HL-60 (cell line): Measurements from ENCODE around the gene APH1B.

ENCODE experiments used
- DNase-seq, 2 experiments: peaks; one replicate each; pipeline ENCODE4 v3.0.0-alpha.2; 2010 to 2020; ENCODE audit warnings: low read depth in 1 of 2, low spot score in 1 of 2
- H3K27ac ChIP-seq: fragments of 250-450 bp; sonication (Bioruptor Pico); replicated peaks from 2 replicates; pipeline ENCODE4 v1.5.1; 2020; ENCODE audit warnings: mild to moderate bottlenecking, moderate library complexity
- H3K27me3 ChIP-seq: fragments of 250-450 bp; sonication (Bioruptor Pico); 2 replicates; pipeline ENCODE4 v1.5.1; 2021; ENCODE audit warnings: mild to moderate bottlenecking, moderate library complexity; ENCODE audit not compliant: insufficient read depth, poor library complexity, severe bottlenecking
- H3K4me3 ChIP-seq: replicated peaks from 2 replicates; pipeline ENCODE4 v1.5.1; 2011; ENCODE audit warnings: mild to moderate bottlenecking, control low read depth, low read length; ENCODE audit not compliant: insufficient read depth
- GABPA ChIP-seq: IDR thresholded peaks from 2 replicates; pipeline ENCODE4 v1.6.1; 2012; ENCODE audit warnings: low read depth
- POLR2AphosphoS5 ChIP-seq: IDR thresholded peaks from 2 replicates; pipeline ENCODE4 v1.6.1; 2012; ENCODE audit warnings: low read depth
- SPI1 ChIP-seq: IDR thresholded peaks from 2 replicates; pipeline ENCODE4 v1.6.1; 2012; ENCODE audit warnings: low read depth, mild to moderate bottlenecking, borderline replicate concordance
- TF ChIP-seq, protein P1 (sequence below): IDR thresholded peaks from one replicate; pipeline ENCODE4 v1.5.1; 2011; ENCODE audit warnings: low read length, control low read depth, inconsistent platforms; ENCODE audit not compliant: insufficient read depth
- TF ChIP-seq, protein P2 (sequence below): IDR thresholded peaks from 2 replicates; pipeline ENCODE4 v1.6.1; 2012; ENCODE audit warnings: low read depth; ENCODE audit not compliant: insufficient replicate concordance

The APH1B gene

DNA sequence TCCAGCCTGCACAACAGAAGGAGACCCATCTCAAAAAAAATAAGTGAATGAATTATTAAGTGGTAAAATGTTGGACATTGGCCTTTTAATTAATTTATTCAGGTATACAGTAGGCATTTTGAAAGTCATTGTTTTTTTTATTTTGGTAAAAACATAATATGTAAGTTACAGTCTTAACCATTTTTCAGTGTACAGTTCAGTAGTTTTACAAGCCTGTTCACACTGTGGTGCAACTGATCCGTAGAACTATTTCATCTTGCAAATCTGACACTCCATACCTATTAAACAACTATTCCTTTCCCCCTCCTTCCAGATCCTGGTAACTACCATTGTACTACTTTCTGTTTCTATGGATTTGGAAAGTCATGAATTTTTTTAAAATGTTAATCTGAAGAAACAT lies 36.1 kb upstream of the APH1B start:
- Histone ChIP-seq H3K27ac (no peak overlapping the region), H3K27me3 (no peaks in the 10 kb centered on the region), H3K4me3 (no peak overlapping the region)
- no peak for DNase-seq
- TF ChIP-seq GABPA: no peak
- TF ChIP-seq, protein P1, sequence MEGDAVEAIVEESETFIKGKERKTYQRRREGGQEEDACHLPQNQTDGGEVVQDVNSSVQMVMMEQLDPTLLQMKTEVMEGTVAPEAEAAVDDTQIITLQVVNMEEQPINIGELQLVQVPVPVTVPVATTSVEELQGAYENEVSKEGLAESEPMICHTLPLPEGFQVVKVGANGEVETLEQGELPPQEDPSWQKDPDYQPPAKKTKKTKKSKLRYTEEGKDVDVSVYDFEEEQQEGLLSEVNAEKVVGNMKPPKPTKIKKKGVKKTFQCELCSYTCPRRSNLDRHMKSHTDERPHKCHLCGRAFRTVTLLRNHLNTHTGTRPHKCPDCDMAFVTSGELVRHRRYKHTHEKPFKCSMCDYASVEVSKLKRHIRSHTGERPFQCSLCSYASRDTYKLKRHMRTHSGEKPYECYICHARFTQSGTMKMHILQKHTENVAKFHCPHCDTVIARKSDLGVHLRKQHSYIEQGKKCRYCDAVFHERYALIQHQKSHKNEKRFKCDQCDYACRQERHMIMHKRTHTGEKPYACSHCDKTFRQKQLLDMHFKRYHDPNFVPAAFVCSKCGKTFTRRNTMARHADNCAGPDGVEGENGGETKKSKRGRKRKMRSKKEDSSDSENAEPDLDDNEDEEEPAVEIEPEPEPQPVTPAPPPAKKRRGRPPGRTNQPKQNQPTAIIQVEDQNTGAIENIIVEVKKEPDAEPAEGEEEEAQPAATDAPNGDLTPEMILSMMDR: no peak
- TF ChIP-seq, protein P2, sequence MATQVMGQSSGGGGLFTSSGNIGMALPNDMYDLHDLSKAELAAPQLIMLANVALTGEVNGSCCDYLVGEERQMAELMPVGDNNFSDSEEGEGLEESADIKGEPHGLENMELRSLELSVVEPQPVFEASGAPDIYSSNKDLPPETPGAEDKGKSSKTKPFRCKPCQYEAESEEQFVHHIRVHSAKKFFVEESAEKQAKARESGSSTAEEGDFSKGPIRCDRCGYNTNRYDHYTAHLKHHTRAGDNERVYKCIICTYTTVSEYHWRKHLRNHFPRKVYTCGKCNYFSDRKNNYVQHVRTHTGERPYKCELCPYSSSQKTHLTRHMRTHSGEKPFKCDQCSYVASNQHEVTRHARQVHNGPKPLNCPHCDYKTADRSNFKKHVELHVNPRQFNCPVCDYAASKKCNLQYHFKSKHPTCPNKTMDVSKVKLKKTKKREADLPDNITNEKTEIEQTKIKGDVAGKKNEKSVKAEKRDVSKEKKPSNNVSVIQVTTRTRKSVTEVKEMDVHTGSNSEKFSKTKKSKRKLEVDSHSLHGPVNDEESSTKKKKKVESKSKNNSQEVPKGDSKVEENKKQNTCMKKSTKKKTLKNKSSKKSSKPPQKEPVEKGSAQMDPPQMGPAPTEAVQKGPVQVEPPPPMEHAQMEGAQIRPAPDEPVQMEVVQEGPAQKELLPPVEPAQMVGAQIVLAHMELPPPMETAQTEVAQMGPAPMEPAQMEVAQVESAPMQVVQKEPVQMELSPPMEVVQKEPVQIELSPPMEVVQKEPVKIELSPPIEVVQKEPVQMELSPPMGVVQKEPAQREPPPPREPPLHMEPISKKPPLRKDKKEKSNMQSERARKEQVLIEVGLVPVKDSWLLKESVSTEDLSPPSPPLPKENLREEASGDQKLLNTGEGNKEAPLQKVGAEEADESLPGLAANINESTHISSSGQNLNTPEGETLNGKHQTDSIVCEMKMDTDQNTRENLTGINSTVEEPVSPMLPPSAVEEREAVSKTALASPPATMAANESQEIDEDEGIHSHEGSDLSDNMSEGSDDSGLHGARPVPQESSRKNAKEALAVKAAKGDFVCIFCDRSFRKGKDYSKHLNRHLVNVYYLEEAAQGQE: no peak
- TF ChIP-seq SPI1: no peak
- TF ChIP-seq POLR2AphosphoS5: no peak

DNA sequence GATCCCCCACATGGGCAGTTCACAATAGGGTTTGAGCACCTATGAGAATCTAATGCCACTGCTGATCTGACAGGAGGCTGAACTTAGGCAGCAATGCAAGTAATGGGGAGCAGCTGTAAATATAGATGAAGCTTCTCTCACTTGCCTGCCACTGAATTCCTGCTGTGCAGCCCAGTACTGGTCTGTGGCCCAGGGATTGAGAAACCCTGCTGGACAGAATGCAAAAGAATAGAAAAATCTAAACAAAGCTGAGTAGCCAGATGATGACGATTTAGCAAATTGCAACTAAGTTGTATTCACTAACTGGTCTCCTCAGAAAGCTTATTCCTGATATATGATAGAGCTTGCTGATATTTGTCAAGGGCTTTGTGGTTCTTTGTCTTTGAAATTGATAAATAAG lies 34.3 kb upstream of the APH1B start:
- DNase-seq: no peak
- no peak for TF ChIP-seq SPI1

DNA sequence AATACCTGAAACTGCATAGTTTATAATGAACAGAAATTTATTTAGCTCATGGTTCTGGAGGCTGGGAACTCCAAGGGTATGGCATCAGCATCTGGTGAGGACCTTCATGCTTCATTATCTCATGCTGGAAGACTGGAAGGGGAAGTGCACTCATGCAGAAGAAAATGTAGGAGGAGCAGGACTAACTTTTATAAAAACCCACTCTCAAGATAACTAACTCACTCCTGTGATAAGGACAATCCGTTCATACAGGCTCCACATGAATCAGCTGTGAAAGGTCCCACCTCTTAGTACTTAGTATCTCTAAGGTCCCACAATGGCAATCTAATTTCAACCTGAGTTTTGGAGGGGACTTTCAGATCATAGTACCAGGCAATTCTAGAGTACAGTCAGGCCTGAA lies 33.6 kb upstream of the APH1B start:
- no peaks in the 10 kb centered on the region for H3K27me3 ChIP-seq
- TF ChIP-seq POLR2AphosphoS5 (no peak), SPI1 (peak; percentile 45; the same call in 1 of the 2 replicates)
- TF ChIP-seq, protein P1: no peak
- H3K27ac ChIP-seq: no peak overlapping the region
- no peak overlapping the region for H3K4me3 ChIP-seq
- DNase-seq: no peak

More for the DNA sequence above, 34.3 kb upstream of the APH1B start:
- Histone ChIP-seq H3K27ac (no peak overlapping the region), H3K4me3 (no peak overlapping the region), H3K27me3 (no peaks in the 10 kb centered on the region)

DNA sequence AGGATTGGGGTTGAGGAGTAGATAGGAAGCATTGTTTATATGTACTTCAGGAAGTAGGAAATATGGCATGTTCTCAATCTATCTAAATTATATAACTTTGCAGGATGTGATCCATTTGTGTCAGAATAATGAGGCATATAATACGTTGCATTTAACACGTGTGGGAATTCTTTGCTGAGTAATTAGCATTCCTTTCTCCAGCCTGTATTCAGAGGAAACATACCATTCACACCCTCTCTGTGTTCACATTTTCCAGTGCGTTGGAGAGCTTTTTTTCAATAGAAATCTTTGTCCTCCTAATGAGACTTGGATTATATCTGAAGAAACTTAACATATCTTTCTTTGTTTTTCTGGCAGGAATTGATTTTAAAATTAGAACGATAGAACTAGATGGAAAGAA lies 33.0 kb upstream of the APH1B start:
- Histone ChIP-seq H3K27me3 (no peaks in the 10 kb centered on the region), H3K4me3 (no peak overlapping the region), H3K27ac (no peak overlapping the region)
- DNase-seq: no peak
- TF ChIP-seq, protein P1: no peak
- TF ChIP-seq SPI1: no peak
- TF ChIP-seq POLR2AphosphoS5: no peak
- TF ChIP-seq GABPA: no peak
- TF ChIP-seq, protein P2: no peak
